Ovary (tissue), 9 donors: ENCODE measurements around the gene ZBED4. TPM values are rescaled to one million over a fixed set of nuclear protein-coding genes. Genes with fewer than 3 reads are reported as not detected.

Experiments used
- DNase-seq, 5 donors: peaks; one replicate each; pipeline ENCODE4 v3.0.0-alpha.2; 2019 to 2020
- H3K27ac ChIP-seq, 2 donors: fragments of 200-600 bp; one replicate each; pipeline versions ENCODE4 v1.5.1 to v1.8.0; 2019 to 2022
- H3K27me3 ChIP-seq: fragments of 200-600 bp; one replicate; pipeline ENCODE4 v1.8.0; 2022
- H3K36me3 ChIP-seq: fragments of 200-600 bp; sonication (generic); one replicate; pipeline ENCODE4 v1.5.1; 2019
- H3K4me1 ChIP-seq: one replicate; pipeline ENCODE4 v1.8.1; 2013; ENCODE audit warnings: mild to moderate bottlenecking, moderate library complexity; ENCODE audit not compliant: insufficient read depth
- H3K4me3 ChIP-seq: fragments of 200-600 bp; sonication (generic); one replicate; pipeline ENCODE4 v1.5.1; 2017
- H3K9me3 ChIP-seq, 2 donors: fragments of 200-600 bp in 1 of 2; sonication (generic) in 1 of 2; one replicate each; pipeline versions ENCODE4 v1.5.1 to v1.8.1; 2013 to 2019; ENCODE audit warnings: mild to moderate bottlenecking in 1 of 2, moderate library complexity in 1 of 2
- CTCF ChIP-seq, 3 donors: fragments of 450-650 bp in 2 of 3; fragments of 200-600 bp in 1 of 3; IDR thresholded peaks; one replicate each; pipeline versions ENCODE4 v1.5.1 to v1.8.0; 2016 to 2022; ENCODE audit warnings: antibody characterized with exemption in 3 of 3, mild to moderate bottlenecking in 1 of 3
- EP300 ChIP-seq: sonication (generic); formaldehyde crosslinking; IDR thresholded peaks from one replicate; pipeline ENCODE4 v1.6.1; 2017; ENCODE audit warnings: antibody characterized with exemption
- POLR2A ChIP-seq: fragments of 450-650 bp; IDR thresholded peaks from one replicate; pipeline ENCODE4 v1.6.1; 2017; ENCODE audit warnings: antibody characterized with exemption, mild to moderate bottlenecking, moderate library complexity
- WGBS, 3 donors: extraction: QIAGEN DNeasy Blood & Tissue Kit in 1 of 3; methylation state at CpG; one replicate each; pipeline versions ENCODE4 v1.1.5 to v1.1.7; 2013 to 2017; 5-methylcytosine and 5-hydroxymethylcytosine counted together
- intact Hi-C, 4 donors: fragments of 100-400 bp; cut with DNase I; formaldehyde crosslinking; loops; one replicate each; pipeline versions ENCODE4 v1.11.0 to v1.15.1; 2022 to 2023
- polyA plus RNA-seq, 2 donors: library from polyadenylated mRNA; stranded (reverse); fragments of 200-250 nt in 1 of 2; fragments of 350-450 nt in 1 of 2; fragmentation: Illumina TruSeq in 1 of 2; extraction: RNeasy Lipid Tissue Mini Kit (QIAGEN cat#74804) in 1 of 2; gene quantifications; one replicate each; pipeline ENCODE4 v1.2.3, GENCODE V29; 2013 to 2014
- total RNA-seq, 7 donors: library from RNA; depleted of rRNA in 2 of 7; stranded (reverse); fragments of >200 nt in 2 of 7; fragmentation: NEBNext Ultra II Directional in 3 of 7; extraction: Animal tissue kit (Norgen Biotek cat#: 25700) in 3 of 7; gene quantifications; one replicate each; pipeline versions ENCODE4 v1.1.0 to v1.2.4, GENCODE V29; 2016 to 2023
- donor health status: DM: no; HTN: no; CAD: no; lungs with moderate emphysema.
- donor health status: DM: no; HTN: no; CAD: no.
- donor health status: Bipolar disorder and iron deficiency.
- donor health status: DM: yes; HTN: yes; CAD: no.
- donor health status: DM: no; HTN: no; CAD: no.
- donor health status: DM: yes; HTN: yes; CAD: no.

The ZBED4 gene
- total and polyA plus RNA-seq, 9 donors, result 3.5 to 9.6 (median 7.8) TPM

DNA sequence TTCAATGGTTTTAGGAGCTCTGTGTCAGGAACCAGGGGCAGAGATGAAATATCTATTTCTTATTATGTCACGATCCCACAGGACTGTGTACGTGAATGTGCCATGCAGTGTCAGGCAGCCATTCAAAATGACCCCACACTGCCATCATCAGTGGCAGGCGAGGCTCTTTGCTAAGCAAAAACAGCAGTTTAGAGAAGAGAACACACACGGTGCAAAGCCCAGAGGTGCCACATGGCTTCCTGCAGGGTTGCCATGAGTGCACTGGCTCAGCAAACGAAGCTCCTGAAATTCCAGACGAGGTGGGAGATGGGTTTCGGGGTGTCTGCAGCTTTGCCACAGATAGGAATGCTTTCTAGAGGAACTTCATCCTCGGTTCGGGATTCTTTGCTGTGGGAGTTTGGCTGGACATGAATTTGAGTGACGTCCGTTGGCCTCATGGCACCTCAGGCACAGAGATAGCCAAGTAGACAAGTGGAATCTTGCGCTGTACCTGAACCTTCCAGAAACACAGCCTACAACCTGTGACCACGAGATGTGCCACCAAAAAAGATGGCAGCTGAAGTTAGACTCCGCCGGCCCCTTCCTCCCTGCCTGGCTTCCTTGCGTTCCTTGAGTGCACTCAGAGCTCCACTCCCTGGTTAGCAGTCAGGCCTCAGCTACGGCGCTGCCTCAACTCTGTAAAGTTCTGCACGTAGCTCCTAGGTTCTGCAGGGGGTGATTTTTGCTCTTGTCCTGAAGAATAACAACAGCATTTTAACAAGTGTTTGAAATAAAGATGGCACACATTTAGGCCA lies 7.8 kb upstream of the ZBED4 start:
- Histone ChIP-seq H3K9me3 (no peaks in the 10 kb centered on the region), H3K27ac (no peak overlapping the region), H3K4me3 (no peak overlapping the region), H3K36me3 (no peaks in the 10 kb centered on the region), H3K27me3 (no peaks in the 10 kb centered on the region), H3K4me1 (peaks cover 8% of the 10 kb centered on the region)
- 80 to 85% (median 82%) methylated on average over 19 of the region's 19 CpGs for WGBS, 3 donors
- intact Hi-C loops, result no loop called here
- TF ChIP-seq POLR2A, result no peak
- TF ChIP-seq EP300, result no peak
- no peak for TF ChIP-seq CTCF (IDR thresholded peaks at IDR 0.05)
- no peak for DNase-seq

GRCh38 chr22:49847751-49848689 lies 5.6 kb upstream of the ZBED4 start:
- WGBS, 3 donors, result 15 to 21% (median 19%) methylated on average over 57 to 64 of the region's 64 CpGs
- TF ChIP-seq CTCF (IDR thresholded peaks at IDR 0.05) (no peak), EP300 (no peak)
- no peaks in the 10 kb centered on the region for H3K27me3 ChIP-seq
- no peak for DNase-seq
- no peak overlapping the region for H3K4me3 ChIP-seq
- no peaks in the 10 kb centered on the region for H3K9me3 ChIP-seq
- no peaks in the 10 kb centered on the region for H3K36me3 ChIP-seq
- no peak overlapping the region for H3K27ac ChIP-seq
- intact Hi-C loops, result no loop called here
- H3K4me1 ChIP-seq, result peaks cover 10% of the 10 kb centered on the region

DNA sequence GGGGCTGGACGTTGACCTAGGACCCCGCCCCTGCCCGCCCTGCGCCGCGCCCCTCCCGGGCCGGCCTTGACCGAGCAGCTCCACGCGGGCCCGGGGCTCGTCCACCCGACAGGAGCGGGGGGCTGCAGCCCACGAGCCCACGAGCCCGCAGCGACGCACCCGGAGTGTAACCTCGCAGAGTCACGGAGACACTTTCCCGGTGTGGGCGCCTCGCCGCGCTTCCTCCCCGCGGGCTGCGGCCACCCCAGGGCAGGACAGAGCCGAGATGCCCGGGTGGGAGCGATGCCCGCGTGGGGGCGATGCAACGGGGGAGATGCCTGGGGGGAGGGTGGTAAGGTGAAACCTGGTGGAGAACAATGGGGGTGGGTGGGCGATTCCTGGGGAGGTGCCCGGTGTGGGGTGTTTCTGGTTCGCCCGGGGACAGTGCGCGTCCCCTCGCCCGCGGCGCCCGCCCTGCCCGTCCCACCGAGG lies 4.9 kb upstream of the ZBED4 start:
- intact Hi-C loops, result no loop called here
- H3K4me3 ChIP-seq, result peak overlapping the region; percentile 16
- TF ChIP-seq EP300, result no peak
- no peak for TF ChIP-seq POLR2A
- TF ChIP-seq CTCF (IDR thresholded peaks at IDR 0.05), result no peak
- H3K9me3 ChIP-seq, result no peaks in the 10 kb centered on the region
- peaks cover 10% of the 10 kb centered on the region for H3K4me1 ChIP-seq
- H3K36me3 ChIP-seq, result no peaks in the 10 kb centered on the region
- no peak for DNase-seq
- no peaks in the 10 kb centered on the region for H3K27me3 ChIP-seq
- H3K27ac ChIP-seq, result no peak overlapping the region
- WGBS, 3 donors, result 1% methylated on average over 13 to 51 of the region's 51 CpGs

GRCh38 chr22:49849161-49850020 lies 4.3 kb upstream of the ZBED4 start:
- Histone ChIP-seq H3K4me3 (peak overlapping the region; percentile 16), H3K36me3 (no peaks in the 10 kb centered on the region), H3K27me3 (no peaks in the 10 kb centered on the region), H3K27ac (no peak overlapping the region), H3K4me1 (peaks cover 10% of the 10 kb centered on the region), H3K9me3 (no peaks in the 10 kb centered on the region)
- intact Hi-C loops, result no loop called here
- no peak for TF ChIP-seq EP300
- no peak for TF ChIP-seq CTCF (IDR thresholded peaks at IDR 0.05)
- no peak for TF ChIP-seq POLR2A
- WGBS, 3 donors, result 2 to 3% (median 3%) methylated on average over 65 to 89 of the region's 89 CpGs
- DNase-seq, result no peak
